ENCODE results near the gene CDHR3. TPM values are rescaled to one million over a fixed set of nuclear protein-coding genes. Genes with fewer than 3 reads are reported as not detected.

CDHR3 gene
- total RNA-seq (2022; extraction: Qiagen RNA extraction; ENCODE audit: low read depth): 4.7 to 5.8 TPM (median 5.4 TPM) in 5 replicates

DNA sequence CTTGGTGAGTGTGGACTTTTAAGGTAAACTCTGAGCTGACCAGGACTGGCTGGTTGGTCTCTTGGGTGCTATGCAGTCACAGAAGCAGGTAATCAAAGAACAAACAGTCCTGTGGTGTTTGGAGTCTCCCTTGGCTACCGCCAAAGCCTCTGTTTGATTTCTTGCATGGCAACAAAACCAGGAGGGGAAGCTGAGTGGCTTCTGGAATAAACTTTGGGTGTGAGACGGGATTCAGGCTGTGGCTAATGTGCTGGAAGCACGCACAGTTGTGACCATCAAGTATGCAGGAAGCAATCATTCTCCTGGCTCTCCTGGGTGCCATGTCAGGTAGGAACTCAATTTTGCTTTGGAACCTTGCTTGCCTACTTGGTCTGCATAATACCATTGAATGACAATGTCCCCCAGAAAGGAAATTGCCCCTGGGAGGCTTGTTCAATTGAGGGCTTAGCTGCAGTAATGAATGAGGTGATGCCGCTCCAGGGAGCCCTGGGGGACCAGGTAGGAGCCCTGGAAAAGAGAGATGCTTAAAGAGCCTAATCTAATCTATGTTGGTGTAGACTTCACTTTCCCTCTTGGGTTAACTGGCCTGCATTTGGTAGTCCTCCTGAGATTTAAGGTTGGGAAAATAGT lies at the start of gene CDHR3:
CDHR3 (plus strand) TSS at position 227 of the 630 bp plus-strand sequence; CDS start at position 282, 55 bp downstream.

Other genes with a start within 250 kb of the CDHR3 start
- 5.1 to 7.2 TPM (median 6.6 TPM) in 5 replicates for gene ATXN7L1, start 86.7 kb upstream of the CDHR3 start, total RNA-seq (2022; extraction: Qiagen RNA extraction; ENCODE audit: low read depth)
- gene SYPL1, start 149.0 kb downstream of the CDHR3 start, total RNA-seq (2022; extraction: Qiagen RNA extraction; ENCODE audit: low read depth): 64.5 to 96.1 TPM (median 85.7 TPM) in 5 replicates

All from A549 treated with ZK216348 at 1 μM for 4 hours (cell line).